NK-92 (cell line): ENCODE data around the gene UBE2Q2.
"Not testable (repeated sequence)": the region's sequence is repeated elsewhere in the genome, so short reads cannot be mapped to it uniquely, and the experiment has no call there.

Experiments used
- DNase-seq: peaks from one replicate; lab custom pipeline; 2025; ENCODE audit not compliant: unreplicated experiment; lab: John Stamatoyannopoulos, UW

The UBE2Q2 gene

GRCh38 chr15:75864213-75865059 lies 21.2 kb downstream of the UBE2Q2 start:
- DNase-seq = no peak

DNA sequence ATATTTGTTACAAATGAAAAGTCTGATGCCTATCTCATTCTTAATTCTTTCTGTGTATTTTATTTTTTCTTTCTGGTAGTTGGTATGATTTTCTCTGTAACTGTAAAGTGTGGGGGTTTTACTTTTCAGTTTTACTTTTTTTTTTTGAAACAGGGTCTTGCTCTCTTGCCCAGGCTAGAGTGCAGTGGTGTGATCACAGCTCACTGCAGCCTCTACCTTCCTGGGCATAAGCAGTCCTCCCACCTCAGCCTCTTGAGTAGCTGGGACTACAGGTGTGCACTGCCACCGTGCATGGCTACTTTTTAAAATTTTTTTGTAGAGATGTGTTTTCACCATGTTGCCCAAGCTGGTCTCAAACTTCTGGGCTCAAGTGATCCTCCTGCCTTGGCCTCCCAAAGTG lies 22.8 kb downstream of the UBE2Q2 start:
- not testable (repeated sequence) for DNase-seq

- DNase-seq = no peak
Observed at GRCh38 chr15:75866916-75867315, 23.7 kb downstream of the UBE2Q2 start.

DNA sequence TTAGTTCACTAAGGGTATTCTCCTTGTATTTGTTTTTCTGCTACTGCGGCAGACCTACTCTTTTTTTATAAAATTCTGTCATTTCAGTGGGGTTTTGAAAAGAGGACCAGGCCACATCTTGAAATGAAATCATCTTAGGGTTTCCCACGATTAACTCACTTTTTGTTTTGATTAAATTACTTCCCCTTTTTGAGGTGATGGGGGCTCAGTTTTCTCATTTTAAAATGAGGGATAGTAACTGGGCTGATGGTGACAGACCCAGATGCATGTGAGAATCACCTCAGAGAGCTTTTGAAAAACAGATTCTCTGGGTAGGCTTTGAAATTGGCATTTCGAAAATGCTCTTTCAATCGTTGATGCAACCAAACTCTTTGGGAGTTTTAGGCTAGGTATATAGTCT lies 24.2 kb downstream of the UBE2Q2 start:
- DNase-seq = no peak

GRCh38 chr15:75868019-75868418 lies 24.8 kb downstream of the UBE2Q2 start:
- no peak for DNase-seq

DNA sequence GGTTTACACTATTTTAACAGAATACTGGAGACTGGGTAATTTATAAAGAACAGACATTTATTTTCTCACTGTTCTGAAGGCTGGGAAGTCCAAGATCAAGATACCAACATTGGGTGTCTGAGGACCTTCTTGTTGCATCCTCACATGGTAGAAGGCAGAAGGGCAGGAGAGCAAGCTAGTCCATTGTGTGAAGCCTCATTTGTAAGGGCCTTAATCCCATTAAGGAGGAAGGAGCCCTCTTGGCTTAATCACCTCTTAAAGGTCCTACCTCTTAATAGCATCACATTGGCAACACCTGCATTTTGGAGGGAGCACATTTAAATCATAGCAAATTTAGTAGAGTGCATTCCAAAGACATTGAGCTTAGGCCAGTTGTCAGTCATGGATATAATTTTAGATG lies 26.2 kb downstream of the UBE2Q2 start:
- DNase-seq = no peak

DNA sequence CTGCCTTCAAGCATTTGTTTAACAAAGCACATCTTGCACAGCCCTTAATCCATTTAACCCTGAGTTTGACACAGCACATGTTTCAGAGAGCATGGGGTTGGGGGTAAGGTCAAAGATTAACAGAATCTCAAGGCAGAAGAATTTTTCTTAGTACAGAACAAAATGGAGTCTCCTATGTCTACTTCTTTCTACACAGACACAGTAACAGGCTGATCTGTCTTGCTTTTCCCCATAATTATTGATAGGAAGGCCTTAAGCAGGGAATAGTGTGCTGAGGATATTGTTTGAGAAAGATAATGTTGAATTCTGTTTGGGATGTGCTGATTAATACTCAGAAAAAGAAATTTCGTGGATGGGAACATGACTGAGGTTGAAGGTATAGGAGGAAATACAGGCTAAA lies 28.3 kb downstream of the UBE2Q2 start:
- DNase-seq = not testable (repeated sequence)

- DNase-seq = no peak
Observed at GRCh38 chr15:75872403-75872990, 29.2 kb downstream of the UBE2Q2 start.

DNA sequence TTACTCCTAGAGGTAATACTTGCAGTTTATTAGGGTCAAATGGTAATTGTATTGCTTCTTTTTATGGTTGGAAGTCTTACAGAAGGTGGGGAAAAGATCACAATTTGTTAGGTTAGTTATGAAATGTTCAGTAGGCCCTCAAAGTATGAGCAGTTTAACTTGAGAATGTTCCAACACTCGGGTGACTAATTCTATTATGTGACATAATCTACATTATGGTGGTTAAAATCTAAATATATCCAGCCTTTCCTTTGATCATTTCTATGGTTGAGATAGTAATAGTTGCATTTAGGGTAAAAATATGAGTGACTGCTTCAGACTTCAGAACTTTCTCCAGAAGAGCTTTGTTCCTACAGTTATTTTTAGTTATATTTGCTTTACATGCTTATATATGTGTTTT lies 40.8 kb downstream of the UBE2Q2 start:
- no peak for DNase-seq

GRCh38 chr15:75887178-75887577 lies 43.9 kb downstream of the UBE2Q2 start:
- no peak for DNase-seq

- no peak for DNase-seq
Observed at GRCh38 chr15:75891895-75892294, 48.6 kb downstream of the UBE2Q2 start.

GRCh38 chr15:75895731-75896130 lies 52.5 kb downstream of the UBE2Q2 start:
- DNase-seq = no peak

GRCh38 chr15:75900577-75900976 lies 57.3 kb downstream of the UBE2Q2 start:
- no peak for DNase-seq

DNA sequence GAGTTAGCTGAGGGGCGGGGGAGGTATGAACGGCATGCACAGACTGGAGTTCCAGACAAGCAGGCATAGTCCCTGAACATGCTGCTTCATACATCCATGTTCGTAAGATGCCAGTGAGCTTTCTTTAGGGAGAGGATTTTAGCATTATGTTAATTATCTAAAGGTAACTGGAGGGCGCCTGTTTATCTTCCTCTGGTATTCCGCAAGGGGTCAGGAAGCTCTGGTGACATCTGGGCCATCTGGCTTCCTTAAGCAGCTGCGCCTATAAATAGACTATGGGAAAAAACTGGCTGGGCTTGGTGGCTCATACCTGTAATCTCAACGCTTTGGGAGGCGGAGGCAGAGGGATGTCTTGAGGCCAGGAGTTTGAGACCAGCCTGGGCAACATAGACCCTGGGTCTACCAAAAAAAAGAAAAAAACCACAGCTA lies 58.9 kb downstream of the UBE2Q2 start:
- no peak for DNase-seq

GRCh38 chr15:75903331-75904239 lies 60.3 kb downstream of the UBE2Q2 start, which contains the start of gene FBXO22:
TSS of gene FBXO22 (plus strand) at chr15:75903878. CDS start at chr15:75903964, 86 bp downstream.
- no peak for DNase-seq

- DNase-seq = no peak
Observed at GRCh38 chr15:75905231-75905630, 62.0 kb downstream of the UBE2Q2 start.

GRCh38 chr15:75910355-75910754 lies 67.1 kb downstream of the UBE2Q2 start:
- DNase-seq = not testable (repeated sequence)

DNA sequence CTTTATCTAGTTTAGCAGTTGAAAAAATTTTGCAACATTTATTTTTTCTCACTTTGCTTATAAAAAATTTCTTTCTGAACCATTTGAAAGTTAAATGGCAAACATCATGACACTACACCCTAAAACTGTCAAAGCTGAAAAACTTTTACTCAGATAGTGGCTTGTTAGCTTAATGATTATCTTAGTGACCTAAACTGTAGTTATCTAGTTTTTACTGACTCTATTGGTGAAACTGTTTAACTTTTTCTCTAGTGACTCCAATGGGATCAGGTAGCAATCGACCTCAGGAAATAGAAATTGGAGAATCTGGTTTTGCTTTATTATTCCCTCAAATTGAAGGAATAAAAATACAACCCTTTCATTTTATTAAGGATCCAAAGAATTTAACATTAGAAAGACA lies 73.7 kb downstream of the UBE2Q2 start:
- no peak for DNase-seq

DNA sequence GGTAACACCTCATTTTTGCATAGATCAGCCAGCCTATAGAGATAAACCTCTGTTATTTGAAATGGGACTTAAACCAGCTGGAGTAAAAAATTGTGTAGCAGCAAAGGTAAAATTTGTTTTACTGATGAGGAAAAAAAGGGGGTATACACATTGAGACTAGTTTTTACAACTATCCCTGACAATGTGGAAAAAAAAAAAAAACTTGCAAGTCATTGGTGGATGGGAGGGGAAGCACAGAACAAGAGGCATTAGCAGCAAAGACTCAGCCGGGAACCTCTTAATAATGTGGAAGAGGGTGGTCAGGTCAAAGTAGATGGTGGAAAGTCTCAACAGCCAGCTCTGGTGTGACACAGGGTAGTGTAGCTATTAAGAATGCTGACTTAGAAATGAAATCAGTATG lies 74.9 kb downstream of the UBE2Q2 start:
- DNase-seq = no peak

DNA sequence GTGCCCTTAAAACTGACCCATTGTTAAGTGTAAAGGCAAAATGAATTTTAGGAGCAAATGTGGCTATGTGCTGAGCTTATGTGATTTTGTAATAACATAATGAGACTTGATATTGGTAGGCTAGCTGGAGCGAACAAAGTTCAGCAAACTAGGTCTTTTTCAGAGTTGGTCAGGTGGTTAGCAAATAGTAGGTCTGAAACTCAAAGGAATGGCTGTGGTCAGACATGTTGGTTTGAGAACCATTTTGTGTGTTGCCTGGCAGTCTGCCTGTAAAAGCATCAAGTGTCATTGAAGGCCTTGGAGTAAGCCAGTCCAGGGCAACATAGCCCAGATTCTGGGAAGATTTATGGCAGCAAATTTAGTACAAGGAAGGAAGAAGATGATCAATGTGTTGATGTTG lies 76.8 kb downstream of the UBE2Q2 start:
- no peak for DNase-seq
